ENCODE measurements around the gene ALDH3A2.

- TF ChIP-seq POLR2A (IDR thresholded peaks at IDR 0.05; ENCODE audit: low read length) (no peak), GATA1 (IDR thresholded peaks at IDR 0.05; ENCODE audit: low read depth, low read length) (no peak)
These were observed 64.0 kb downstream of the ALDH3A2 start for GRCh38 chr17:19712436-19713004.
